Sciatic nerve (tissue), 2 donors: Measurements from ENCODE around the gene LRRN4CL. TPM values are rescaled to one million over a fixed set of nuclear protein-coding genes. Genes with fewer than 3 reads are reported as not detected.
"Not testable (repeated sequence)": the region's sequence is repeated elsewhere in the genome, so short reads cannot be mapped to it uniquely, and the experiment has no call there.

Experiments
- ATAC-seq: fragments of 200-7000 bp; cut with Tn5 transposase; one replicate; pipeline ENCODE4 v1.9.1; 2020; ENCODE audit warnings: mild to moderate bottlenecking, moderate library complexity
- DNase-seq: peaks from one replicate; pipeline ENCODE4 v3.0.0-alpha.2; 2020; ENCODE audit warnings: low spot score
- intact Hi-C: fragments of 100-400 bp; cut with DNase I; formaldehyde crosslinking; loops from one replicate; pipeline ENCODE4 v1.14.2; 2022
- total RNA-seq: library from RNA; stranded (reverse); fragmentation: NEBNext Ultra II Directional; extraction: Animal tissue kit (Norgen Biotek cat#: 25700); gene quantifications from one replicate; pipeline ENCODE4 v1.2.1, GENCODE V29; 2021
- donor health status: DM: no; HTN: no; CAD: no.
- donor health status: DM: no; HTN: no; CAD: no.

LRRN4CL gene
- total RNA-seq, 1 donor from 2014 or later = 28.4 TPM

- intact Hi-C loops = no loop called here
- DNase-seq = peak; percentile 94
- ATAC-seq = peak; percentile 94
These were observed 10.3 kb downstream of the LRRN4CL start, which contains the start of gene UBXN1 for GRCh38 chr11:62678770-62679696. UBXN1 (minus strand) TSS chr11:62679073; CDS start chr11:62678923, 150 bp downstream.

DNA sequence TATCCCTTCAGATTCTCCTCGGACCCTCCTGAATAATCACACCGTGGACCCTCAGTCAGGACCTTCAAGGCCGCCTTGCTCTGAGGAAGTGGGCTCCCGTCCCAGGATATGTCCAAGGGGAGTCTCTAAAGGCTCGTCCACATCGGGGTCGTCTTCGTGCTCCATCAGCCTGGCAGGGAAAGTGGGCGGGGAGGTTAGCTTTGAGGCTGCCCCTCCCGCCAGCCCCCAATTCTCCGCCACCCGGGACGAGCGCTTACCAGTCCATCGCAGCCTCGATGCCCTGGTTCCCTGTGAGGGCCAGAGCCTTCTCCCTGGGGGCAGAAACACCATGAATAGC lies 10.9 kb downstream of the LRRN4CL start:
- DNase-seq (no peak), ATAC-seq (no peak)
- intact Hi-C loops = no loop called here

DNA sequence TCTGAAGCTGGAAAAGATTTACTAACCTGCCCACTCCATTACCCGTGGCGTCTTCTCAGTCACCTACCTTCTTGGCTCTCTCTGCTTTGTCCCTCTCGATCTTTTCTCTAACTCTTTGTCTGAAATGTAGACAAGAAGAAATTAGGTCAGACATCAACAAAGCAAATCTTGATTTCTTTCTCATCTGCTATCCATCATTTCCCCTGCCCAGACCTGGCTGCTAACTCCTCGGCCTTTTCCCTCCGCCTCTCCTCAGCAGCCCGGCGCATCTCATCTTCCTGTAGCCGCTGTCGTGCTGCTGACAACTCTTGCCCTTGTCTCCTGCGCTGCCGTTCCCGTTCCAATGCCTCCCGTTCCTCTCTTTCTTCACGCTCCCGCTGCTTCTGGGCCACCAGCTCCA lies 11.6 kb downstream of the LRRN4CL start:
- intact Hi-C loops = no loop called here
- DNase-seq (no peak), ATAC-seq (no peak)

DNA sequence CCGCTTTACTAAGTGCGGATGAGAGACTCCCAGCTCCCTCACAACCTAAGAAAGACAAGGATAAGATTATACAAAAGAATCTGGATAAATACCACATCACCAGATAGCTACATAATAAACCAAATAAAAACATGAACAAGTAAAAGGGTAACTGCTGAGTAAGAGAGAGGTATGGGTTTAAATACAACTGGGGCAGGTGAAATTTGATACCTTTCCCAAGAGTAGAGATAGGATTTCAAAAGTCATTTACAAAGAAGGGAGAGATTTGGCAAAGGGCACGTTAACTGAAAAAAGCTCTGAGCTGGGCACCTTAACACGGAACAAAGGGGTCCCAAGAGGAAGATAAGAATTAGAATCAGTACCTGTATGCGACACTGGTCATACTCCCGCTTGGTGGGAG lies 12.2 kb downstream of the LRRN4CL start:
- no peak for DNase-seq
- no peak for ATAC-seq
- intact Hi-C loops = no loop called here

GRCh38 chr11:62676698-62677097 lies 12.6 kb downstream of the LRRN4CL start:
- intact Hi-C loops = no loop called here
- ATAC-seq (no peak), DNase-seq (no peak)

- intact Hi-C loops, ATAC-seq, DNase-seq: not testable (repeated sequence)
These were observed 13.9 kb downstream of the LRRN4CL start for GRCh38 chr11:62675415-62675814.

DNA sequence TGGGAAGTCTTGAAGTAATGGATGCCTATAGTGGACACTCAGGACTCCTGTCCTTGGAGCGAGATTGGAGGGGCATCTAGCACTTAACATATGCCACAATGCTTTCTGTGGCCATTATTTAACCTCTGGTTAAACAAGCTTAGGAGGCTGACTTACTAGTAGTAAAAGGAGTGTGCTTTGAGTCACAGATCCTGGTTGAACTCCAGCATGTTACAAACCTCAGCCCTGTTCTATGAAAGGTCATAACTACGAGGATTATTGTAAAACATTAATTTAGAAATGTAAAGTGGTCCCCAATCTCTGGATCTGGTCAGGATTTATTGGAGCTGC lies 16.2 kb downstream of the LRRN4CL start:
- intact Hi-C loops = no loop called here
- ATAC-seq (no peak), DNase-seq (no peak)

- ATAC-seq (peak; percentile 93), DNase-seq (peak; percentile 81)
- intact Hi-C loops = no loop called here
These were observed 17.5 kb downstream of the LRRN4CL start, which contains the start of the genes LBHD1 and UQCC3 for GRCh38 chr11:62671608-62672389. LBHD1 (minus strand) TSS chr11:62672267; CDS start chr11:62670031, 2,236 bp downstream. UQCC3 (plus strand) TSS chr11:62671673; CDS start chr11:62671746, 73 bp downstream.

- DNase-seq (no peak), ATAC-seq (peak; percentile 54)
- intact Hi-C loops = no loop called here
These were observed 18.1 kb downstream of the LRRN4CL start for GRCh38 chr11:62671236-62671607.

GRCh38 chr11:62669420-62670161 lies 19.7 kb downstream of the LRRN4CL start:
- DNase-seq (no peak), ATAC-seq (no peak)
- intact Hi-C loops = loop anchor here (5.0 kb wide), 1 partner anchor 1752 kb away; no protein-coding TSS in a partner anchor

DNA sequence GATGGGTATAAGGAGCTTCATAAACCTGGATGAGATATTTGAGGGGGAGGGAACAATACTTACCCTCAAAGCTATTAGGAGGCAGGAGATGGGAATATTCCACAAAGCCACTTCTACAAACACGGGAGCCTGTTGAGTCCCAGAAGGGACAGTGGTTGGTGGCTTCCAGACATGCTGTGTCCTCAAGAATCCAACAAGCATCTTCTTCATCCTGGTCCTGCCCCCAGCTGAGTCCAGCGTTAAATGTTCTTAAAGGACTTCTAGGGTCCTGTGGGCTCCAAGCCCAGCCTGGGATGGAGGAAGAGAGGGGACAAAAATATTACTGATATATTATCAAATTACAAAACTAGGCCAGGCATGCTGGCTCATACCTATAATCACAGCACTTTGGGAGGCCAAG lies 21.9 kb downstream of the LRRN4CL start:
- ATAC-seq (no peak), DNase-seq (no peak)
- intact Hi-C loops = loop anchor here (5.0 kb wide), 1 partner anchor 1750 kb away; no protein-coding TSS in a partner anchor

- intact Hi-C loops = loop anchor here (5.0 kb wide), 1 partner anchor 1749 kb away; no protein-coding TSS in a partner anchor
- DNase-seq (no peak), ATAC-seq (no peak)
These were observed 22.9 kb downstream of the LRRN4CL start for GRCh38 chr11:62666259-62666926.

- intact Hi-C loops = loop anchor here (5.0 kb wide), 1 partner anchor 1748 kb away; no protein-coding TSS in a partner anchor
- peak; percentile 74 for DNase-seq
- peak; percentile 60 for ATAC-seq
These were observed 23.6 kb downstream of the LRRN4CL start for GRCh38 chr11:62665599-62666258.

DNA sequence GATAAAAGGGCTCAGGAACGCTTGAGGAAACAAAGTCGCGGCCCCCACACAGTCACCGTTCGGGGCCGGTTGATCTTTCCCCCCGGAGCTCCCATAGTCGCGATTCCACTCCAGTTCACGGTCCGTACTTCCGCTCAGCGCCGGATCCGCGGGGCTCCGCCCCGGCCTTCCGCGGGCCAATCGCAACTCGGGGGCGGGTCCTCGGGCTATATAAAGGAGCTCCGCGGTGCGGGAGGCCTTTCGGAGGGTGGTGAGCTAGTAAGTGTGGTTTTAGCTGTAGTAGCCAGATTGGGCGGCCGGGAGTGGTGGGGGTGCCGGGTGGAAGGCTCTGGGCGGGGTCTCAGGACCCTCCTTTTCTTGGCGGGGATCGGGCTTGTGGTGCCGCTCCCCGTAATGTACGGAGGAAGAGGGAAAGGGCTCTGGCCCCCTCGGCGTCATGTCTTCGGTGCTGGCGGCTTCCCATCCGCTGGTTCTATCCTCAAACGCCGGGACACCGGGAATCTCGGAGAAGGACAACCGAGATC lies 24.2 kb downstream of the LRRN4CL start, which contains the start of the genes C11orf98 and CSKMT:
Gene C11orf98, minus strand, starts transcription at position 136 of the 524 bp plus-strand sequence. Its CDS starts 41 bp downstream, at position 95.
Gene CSKMT, plus strand, starts transcription at position 238 of the 524 bp plus-strand sequence. CDS start 568 bp downstream, outside the sequence.
- peak; percentile 99 for ATAC-seq
- intact Hi-C loops = loop anchor here (5.0 kb wide), 1 partner anchor 1748 kb away; no protein-coding TSS in a partner anchor
- peak; percentile 98 for DNase-seq

DNA sequence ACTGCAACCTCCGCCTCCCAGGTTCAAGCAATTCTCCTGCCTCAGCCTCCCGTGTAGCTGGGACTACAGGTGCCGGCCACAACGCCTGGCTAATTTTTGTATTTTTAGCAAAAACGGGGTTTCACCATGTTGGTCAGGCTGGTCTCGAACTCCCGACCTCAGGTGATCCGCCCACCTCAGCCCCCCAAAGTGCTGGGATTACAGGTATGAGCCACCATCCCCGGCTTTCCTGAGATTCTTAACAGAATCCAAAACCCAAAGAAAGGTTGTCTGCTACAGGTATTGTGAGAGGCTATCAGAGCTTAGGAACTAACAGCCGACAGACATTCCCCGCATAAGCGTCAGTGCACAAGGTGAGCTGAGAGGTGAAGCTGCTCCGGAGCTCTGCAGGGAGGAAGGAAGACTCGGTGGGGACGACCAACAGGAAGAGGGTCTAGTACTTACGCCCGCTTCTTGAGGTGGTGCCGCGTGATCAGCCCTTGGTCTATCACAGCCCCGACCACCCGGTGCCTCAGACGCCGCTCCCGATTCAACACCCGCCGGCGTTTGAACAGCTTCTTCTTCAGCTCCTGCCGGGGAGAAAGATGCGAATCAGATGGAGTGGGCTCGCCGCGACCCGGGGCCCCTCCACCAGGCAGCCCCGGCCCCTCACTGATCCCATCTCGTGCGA lies 24.8 kb downstream of the LRRN4CL start:
- ATAC-seq (peak; percentile 34), DNase-seq (peak; percentile 69)
- intact Hi-C loops = loop anchor here (5.0 kb wide), 1 partner anchor 1747 kb away; no protein-coding TSS in a partner anchor

GRCh38 chr11:62656796-62657429 lies 32.4 kb downstream of the LRRN4CL start:
- ATAC-seq = no peak
- intact Hi-C loops = no loop called here
- DNase-seq = no peak
